Measurements from ENCODE around the gene PGLYRP3. TPM values are rescaled to one million over a fixed set of nuclear protein-coding genes. Genes with fewer than 3 reads are reported as not detected.

Gene PGLYRP3
- total and polyA plus RNA-seq, 2 of the 8 experiments (the other 6 are each of a cell fraction or from before 2014, with no cell fraction given) = not detected

DNA sequence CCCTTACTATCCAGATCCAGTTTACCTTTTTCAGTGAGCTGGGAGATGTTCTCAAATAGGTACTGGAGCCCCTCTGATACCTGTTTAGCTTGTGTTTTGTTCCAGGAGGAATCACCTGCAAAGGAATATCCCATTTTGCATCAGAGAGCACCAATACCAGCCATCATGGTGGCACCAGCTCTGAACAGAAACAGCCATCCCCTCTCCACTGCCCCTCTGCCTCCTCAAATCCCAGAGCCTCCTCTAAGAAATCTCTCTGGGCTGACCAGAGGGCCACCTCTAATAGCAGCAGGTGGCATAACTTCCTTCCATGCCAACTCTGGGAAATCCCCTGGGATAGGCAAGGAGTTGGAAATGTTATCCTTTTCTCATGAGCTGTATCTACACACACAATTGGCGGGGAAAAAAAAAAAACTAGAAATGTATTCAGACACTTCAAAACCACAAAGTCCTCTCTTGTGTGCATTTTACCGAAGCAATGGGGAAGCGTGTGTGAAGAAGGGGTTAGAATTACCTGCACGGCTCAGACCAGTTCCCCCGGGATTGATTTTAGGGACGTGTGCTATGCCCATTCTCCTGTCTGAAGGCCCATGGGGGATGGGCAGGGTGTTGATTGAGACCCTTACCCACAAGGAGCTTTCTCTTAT, 33.4 kb upstream of the PGLYRP3 start:
- H3K9me3 ChIP-seq (ENCODE audit: insufficient read depth in 2 of 2, low read depth in 1 of 2, low read length in 1 of 2) = no peaks in the 10 kb centered on the region
- H3K23ac ChIP-seq (ENCODE audit: insufficient read length) = no peak overlapping the region
- no peaks in the 10 kb centered on the region for H3K36me3 ChIP-seq (ENCODE audit: control insufficient read depth in 2 of 4, insufficient read depth in 4 of 4, low read length in 3 of 4)
- no peak overlapping the region for H4K91ac ChIP-seq (replicated peaks; ENCODE audit: insufficient read length, low read length)
- H3K4ac ChIP-seq (replicated peaks; ENCODE audit: insufficient read length, low read depth, low read length) = no peak overlapping the region
- peaks cover 0 to 2% (median 0%) of the 10 kb centered on the region in 4 experiments; a peak in 1 of 7 replicates for H3K27me3 ChIP-seq (replicated peaks in 1 of 4; ENCODE audit: control insufficient read depth in 3 of 4, extremely low read depth in 1 of 4, insufficient read depth in 3 of 4, low read length in 3 of 4)
- no peak overlapping the region for H2BK5ac ChIP-seq (ENCODE audit: low read depth, low read length)
- TF ChIP-seq ATF3 (IDR thresholded peaks at IDR 0.05; ENCODE audit: insufficient read depth, low read depth, low read length) = no peak
- no peak for TF ChIP-seq RXRA (IDR thresholded peaks at IDR 0.05; ENCODE audit: insufficient read depth, low read depth, low read length)
- no peak for TF ChIP-seq SIRT6 (IDR thresholded peaks at IDR 0.05; ENCODE audit: low read length)
- no peak for TF ChIP-seq CHD2 (IDR thresholded peaks at IDR 0.05; ENCODE audit: low read length)
- H3K4me3 ChIP-seq (ENCODE audit: extremely low read depth in 1 of 4, insufficient read depth in 2 of 4, low read depth in 3 of 4, low read length in 4 of 4) = no peak overlapping the region
- no peak overlapping the region for H3K18ac ChIP-seq (ENCODE audit: extremely low read depth, low read length)
- H4K8ac ChIP-seq (ENCODE audit: extremely low read depth, insufficient read depth, low read length) = no peak overlapping the region
- H4K5ac ChIP-seq (ENCODE audit: insufficient read length, low read depth, low read length) = no peak overlapping the region
- no peaks in the 10 kb centered on the region for H3K23me2 ChIP-seq (ENCODE audit: low read depth, low read length)
- H2AFZ ChIP-seq (ENCODE audit: low read length) = no peak overlapping the region
- H3K14ac ChIP-seq (ENCODE audit: insufficient read length) = no peak overlapping the region
- no peak overlapping the region for H2BK20ac ChIP-seq (ENCODE audit: low read length)
- H3K9ac ChIP-seq (replicated peaks in 1 of 4; ENCODE audit: extremely low read depth in 1 of 4, low read depth in 3 of 4, low read length in 3 of 4) = no peak overlapping the region
- H3K56ac ChIP-seq (replicated peaks; ENCODE audit: insufficient read length, low read depth, low read length) = no peak overlapping the region
- no peak overlapping the region for H2BK15ac ChIP-seq (ENCODE audit: low read length)
- H3K79me1 ChIP-seq (ENCODE audit: low read depth, low read length) = no peaks in the 10 kb centered on the region
- H2BK12ac ChIP-seq (ENCODE audit: low read depth, low read length) = no peak overlapping the region
- H3K27ac ChIP-seq (ENCODE audit: low read depth, low read length) = no peak overlapping the region
- ChIA-PET CTCF (ENCODE audit: partially characterized antibody) (interaction anchor here (1.5 kb wide), 1 partner anchor 9 kb away, joined by 5 read pairs; no protein-coding TSS in a partner anchor), POLR2A (ENCODE audit: partially characterized antibody) (no interaction called here)
- H4K20me1 ChIP-seq (replicated peaks in 1 of 2; ENCODE audit: control insufficient read depth in 1 of 2, insufficient read depth in 2 of 2, low read length in 2 of 2) = no peaks in the 10 kb centered on the region
- H3K79me2 ChIP-seq (ENCODE audit: control insufficient read depth in 1 of 2, insufficient read depth in 2 of 2, low read length in 2 of 2) = no peaks in the 10 kb centered on the region
- H3K4me2 ChIP-seq (ENCODE audit: insufficient read depth in 1 of 2, low read depth in 2 of 2, low read length in 2 of 2) = no peak overlapping the region
- 92% methylated on average over 5 of the region's 6 CpGs; no CpG with 5 or more reads in 1 of the 2 experiments for WGBS, 2 experiments (ENCODE audit: extremely low coverage in 1 of 2, insufficient coverage in 1 of 2, insufficient read length in 1 of 2, insufficient replicate concordance in 2 of 2, low coverage in 1 of 2, low lambda C conversion rate in 2 of 2, missing lambda C conversion rate in 1 of 2)
- no peak overlapping the region for H2BK120ac ChIP-seq (replicated peaks; ENCODE audit: low read depth, low read length)
- DNase-seq (ENCODE audit: low read depth in 1 of 2, low spot score in 2 of 2) = peak in 1 of 2 experiments; percentile 20
- FAIRE-seq = no peak
- no peaks in the 10 kb centered on the region; a peak in 1 of 7 replicates for H3K4me1 ChIP-seq (replicated peaks in 1 of 4; ENCODE audit: control insufficient read depth in 3 of 4, insufficient read depth in 4 of 4, low read length in 3 of 4)
- no peak overlapping the region for H2AK5ac ChIP-seq (ENCODE audit: low read depth, low read length)

Measured in H1 (cell line).